Body of pancreas (tissue), 4 donors: ENCODE data around the gene BAHCC1. TPM values are rescaled to one million over a fixed set of nuclear protein-coding genes. Genes with fewer than 3 reads are reported as not detected.
A peak's percentile ranks its signal among the peaks of the same experiment; 100 is the strongest.

ENCODE experiments used
- ATAC-seq: fragments of 150-250 bp; one replicate; pipeline ENCODE4 v1.9.1; 2016
- DNase-seq, 4 donors: peaks; one replicate each; pipeline ENCODE4 v3.0.0-alpha.2; 2019
- H3K27ac ChIP-seq, 4 donors: fragments of 200-600 bp; sonication (generic); 1 replicate in 3 of 4; 2 replicates in 1 of 4; pipeline versions ENCODE4 v1.5.1 to v1.6.1; 2016 to 2019; ENCODE audit warnings: mild to moderate bottlenecking in 1 of 4, mixed read lengths in 1 of 4, moderate library complexity in 1 of 4
- H3K27me3 ChIP-seq, 2 donors: fragments of 200-600 bp; sonication (generic); one replicate each; pipeline ENCODE4 v1.6.0; 2016; ENCODE audit warnings: mild to moderate bottlenecking in 1 of 2
- H3K36me3 ChIP-seq, 2 donors: fragments of 200-600 bp; sonication (generic); replicated peaks in 1 of 2; 2 replicates each; pipeline ENCODE4 v1.5.1; 2016; ENCODE audit warnings: low read depth in 2 of 2; ENCODE audit not compliant: insufficient read depth in 1 of 2
- H3K4me1 ChIP-seq: fragments of 200-600 bp; sonication (generic); one replicate; pipeline ENCODE4 v1.6.0; 2016
- H3K4me3 ChIP-seq, 2 donors: fragments of 200-600 bp; sonication (generic); 1 replicate in 1 of 2; 2 replicates in 1 of 2; pipeline ENCODE4 v1.5.1; 2016 to 2019
- H3K9me3 ChIP-seq, 3 donors: fragments of 200-600 bp; sonication (generic); 1 replicate in 2 of 3; 2 replicates in 1 of 3; pipeline ENCODE4 v1.5.1; 2016
- CTCF ChIP-seq, 7 experiments: fragments of 450-650 bp in 4 of 7; fragments of 200-600 bp in 3 of 7; sonication (generic) in 3 of 7; IDR thresholded peaks; one replicate each; pipeline ENCODE4 v1.5.1; 2016 to 2019; ENCODE audit warnings: antibody characterized with exemption in 7 of 7
- POLR2A ChIP-seq, 3 donors: fragments of 450-650 bp; IDR thresholded peaks; one replicate each; pipeline ENCODE4 v1.6.1; 2016; ENCODE audit warnings: antibody characterized with exemption in 3 of 3, mild to moderate bottlenecking in 2 of 3
- WGBS, 2 donors: methylation state at CpG; one replicate each; pipeline ENCODE4 v1.1.5; 2017; 5-methylcytosine and 5-hydroxymethylcytosine counted together
- intact Hi-C: fragments of 100-400 bp; cut with DNase I; formaldehyde crosslinking; loops from one replicate; pipeline ENCODE4 v1.15.1; 2023
- total RNA-seq, 2 donors: library from RNA; depleted of rRNA; stranded (reverse); fragments of >200 nt; gene quantifications; one replicate each; pipeline ENCODE4 v1.1.0, GENCODE V29; 2016

BAHCC1 gene
- total RNA-seq, 2 donors from 2014 or later, result 5.7 to 14.8 TPM

GRCh38 chr17:81429821-81430551 lies 34.7 kb downstream of the BAHCC1 start:
- no peaks in the 10 kb centered on the region for H3K9me3 ChIP-seq
- DNase-seq, result peak in 3 of 4 donors; percentile 45 to 51 (median 51)
- peak overlapping the region in 3 of 4 donors; percentile 34 to 82 (median 53) for H3K27ac ChIP-seq
- 34 to 40% methylated on average over 4 to 21 of the region's 30 CpGs for WGBS, 2 donors
- H3K27me3 ChIP-seq, result no peaks in the 10 kb centered on the region
- intact Hi-C loops, result no loop called here
- H3K36me3 ChIP-seq, result no peaks in the 10 kb centered on the region
- ATAC-seq, result no peak
- peaks cover 72% of the 10 kb centered on the region for H3K4me1 ChIP-seq
- no peak for TF ChIP-seq CTCF (IDR thresholded peaks at IDR 0.05)
- TF ChIP-seq POLR2A (IDR thresholded peaks at IDR 0.05), result no peak
- no peak overlapping the region for H3K4me3 ChIP-seq

DNA sequence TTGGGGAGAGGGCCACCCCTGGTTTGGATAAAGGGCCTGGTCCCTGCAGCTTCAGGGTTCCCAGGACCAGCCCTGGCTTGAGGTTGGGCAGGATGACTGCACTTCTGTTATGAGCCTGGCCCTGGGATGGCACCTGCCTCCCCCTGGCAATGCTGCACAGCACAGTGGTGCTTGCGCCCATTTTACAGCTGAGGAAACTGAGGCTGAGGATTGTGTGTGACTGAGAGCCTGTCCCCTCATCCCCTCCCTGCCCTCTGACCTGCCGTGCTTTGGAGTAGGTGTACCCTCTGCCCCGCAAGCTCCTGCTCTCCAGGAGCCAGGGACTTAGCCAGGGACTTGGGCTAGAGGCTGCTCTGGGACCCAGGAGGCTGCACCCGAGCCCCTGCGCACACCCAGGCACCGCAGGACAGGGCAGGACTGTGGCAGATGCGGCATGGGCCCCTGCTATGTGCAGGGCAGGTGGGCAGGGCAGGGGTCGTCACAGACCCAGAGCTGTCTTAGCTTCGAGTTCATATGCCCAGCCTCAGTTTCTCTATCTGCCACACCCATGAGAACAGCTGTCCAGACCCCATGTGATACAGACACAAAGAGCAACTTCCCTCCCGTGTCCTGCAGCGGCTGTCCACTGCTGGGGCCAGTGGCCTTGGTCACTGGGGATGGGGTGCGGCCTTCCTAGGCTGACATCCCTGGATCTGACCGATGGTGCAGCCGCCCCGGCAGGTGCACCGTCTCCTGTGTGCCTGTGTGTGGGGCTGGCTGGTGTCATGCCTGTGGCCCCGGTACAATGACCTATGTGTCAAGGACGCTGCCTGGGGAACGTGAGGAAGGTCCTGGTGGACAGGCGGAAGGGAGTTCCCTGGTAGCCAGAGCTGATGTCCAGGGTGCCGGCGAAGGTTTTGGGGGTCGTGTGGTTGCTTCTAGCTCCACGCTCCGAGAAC lies 36.6 kb downstream of the BAHCC1 start:
- H3K4me3 ChIP-seq, result no peak overlapping the region
- H3K4me1 ChIP-seq, result peaks cover 78% of the 10 kb centered on the region
- H3K9me3 ChIP-seq, result no peaks in the 10 kb centered on the region
- no peak for TF ChIP-seq POLR2A (IDR thresholded peaks at IDR 0.05)
- DNase-seq (no peak), ATAC-seq (no peak)
- no peaks in the 10 kb centered on the region for H3K36me3 ChIP-seq
- WGBS, 2 donors, result 67 to 92% methylated on average over 2 to 24 of the region's 25 CpGs
- H3K27me3 ChIP-seq, result no peaks in the 10 kb centered on the region
- no peak overlapping the region for H3K27ac ChIP-seq
- intact Hi-C loops, result no loop called here

GRCh38 chr17:81432941-81433340 lies 37.7 kb downstream of the BAHCC1 start:
- ATAC-seq (peak; percentile 87), DNase-seq (peak; percentile 98 to 99 (median 98))
- TF ChIP-seq CTCF (IDR thresholded peaks at IDR 0.05) (peak in 1 of 7 experiments; percentile 14), POLR2A (IDR thresholded peaks at IDR 0.05) (no peak)
- Histone ChIP-seq H3K4me1 (peaks cover 66% of the 10 kb centered on the region), H3K27me3 (no peaks in the 10 kb centered on the region), H3K4me3 (no peak overlapping the region), H3K9me3 (no peaks in the 10 kb centered on the region), H3K36me3 (no peaks in the 10 kb centered on the region), H3K27ac (peak overlapping the region; percentile 41 to 78 (median 70))
- intact Hi-C loops, result no loop called here
- WGBS, 2 donors, result 17% methylated on average over 9 of the region's 10 CpGs; no CpG with 5 or more reads in 1 of the 2 donors

DNA sequence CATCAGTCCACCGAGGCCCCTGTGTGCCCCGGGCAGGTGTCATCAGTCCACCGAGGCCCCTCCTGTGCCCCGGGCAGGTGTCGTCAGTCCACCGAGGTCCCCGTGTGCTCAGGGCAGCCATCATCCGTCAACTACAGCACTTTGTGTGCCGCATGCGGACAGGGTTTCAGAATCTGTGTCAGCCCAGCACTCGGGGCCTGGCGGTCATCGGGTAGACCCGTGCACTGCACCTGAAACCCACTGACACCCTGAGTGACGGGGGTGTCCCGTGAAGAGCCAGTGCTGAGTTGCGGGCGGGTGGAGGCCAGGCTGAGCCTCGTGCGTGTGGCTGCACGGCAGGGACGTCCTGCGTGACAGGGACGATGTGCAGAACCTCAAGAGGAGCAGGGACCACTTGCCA lies 38.4 kb downstream of the BAHCC1 start:
- ATAC-seq, result no peak
- H3K9me3 ChIP-seq, result no peaks in the 10 kb centered on the region
- TF ChIP-seq POLR2A (IDR thresholded peaks at IDR 0.05) (no peak), CTCF (IDR thresholded peaks at IDR 0.05) (no peak)
- H3K4me3 ChIP-seq, result no peak overlapping the region
- H3K4me1 ChIP-seq, result peaks cover 59% of the 10 kb centered on the region
- H3K36me3 ChIP-seq, result no peaks in the 10 kb centered on the region
- no peak for DNase-seq
- intact Hi-C loops, result no loop called here
- 74 to 79% methylated on average over 14 to 24 of the region's 24 CpGs for WGBS, 2 donors
- peak overlapping the region in 2 of 4 donors; percentile 76 to 78 for H3K27ac ChIP-seq
- no peaks in the 10 kb centered on the region for H3K27me3 ChIP-seq

DNA sequence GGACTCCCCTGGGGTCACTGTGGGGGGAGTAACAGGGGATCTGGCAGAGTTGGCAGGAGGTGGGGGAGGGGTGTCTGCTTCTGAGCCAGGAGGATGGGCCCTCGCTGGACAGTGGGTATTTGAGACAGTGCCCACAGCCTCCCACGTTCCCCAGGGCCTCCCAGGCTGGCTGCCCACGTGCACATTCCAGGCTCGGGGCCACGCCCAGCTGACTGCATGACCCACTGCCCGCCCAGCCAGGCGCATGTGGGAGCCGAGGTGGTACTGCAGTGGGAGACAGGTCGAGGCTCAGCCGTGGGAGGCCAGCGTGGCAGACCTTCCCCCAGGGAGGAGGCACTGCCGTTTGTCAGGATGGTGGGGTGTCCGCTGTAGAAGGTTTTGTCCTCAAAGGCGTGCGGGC lies 38.8 kb downstream of the BAHCC1 start:
- H3K27me3 ChIP-seq, result no peaks in the 10 kb centered on the region
- H3K36me3 ChIP-seq, result no peaks in the 10 kb centered on the region
- H3K4me3 ChIP-seq, result no peak overlapping the region
- no peaks in the 10 kb centered on the region for H3K9me3 ChIP-seq
- DNase-seq (peak; percentile 58 to 76 (median 68)), ATAC-seq (peak; percentile 23)
- peak overlapping the region in 1 of 4 donors; percentile 76 for H3K27ac ChIP-seq
- WGBS, 2 donors, result 69 to 100% methylated on average over 2 to 14 of the region's 15 CpGs
- intact Hi-C loops, result no loop called here
- H3K4me1 ChIP-seq, result peaks cover 55% of the 10 kb centered on the region
- TF ChIP-seq CTCF (IDR thresholded peaks at IDR 0.05) (no peak), POLR2A (IDR thresholded peaks at IDR 0.05) (no peak)
